Stimulated activated effector memory CD8-positive, alpha-beta T cell treated with anti-CD3 and anti-CD28 coated beads, Interleukin-12 subunit alpha, Interleukin-12 subunit beta, amount 100 ng/mL, for 72 hours (primary cell): ENCODE data around the gene AIDA.

Experiments
- ATAC-seq: fragments of 150-1000 bp; cut with Tn5 transposase; 2 replicates; pipeline ENCODE4 v1.10.0; 2021
- DNase-seq, 2 donors: peaks; one replicate each; pipeline ENCODE4 v3.0.0; 2021 to 2022; ENCODE audit warnings: low spot score in 2 of 2
- H3K27ac Mint-ChIP-seq: one replicate; pipeline ENCODE4 v1.8.0; 2022; ENCODE audit warnings: mild to moderate bottlenecking, mixed read lengths
- H3K36me3 Mint-ChIP-seq: one replicate; pipeline ENCODE4 v1.8.0; 2022; ENCODE audit warnings: mild to moderate bottlenecking, mixed read lengths
- H3K4me1 Mint-ChIP-seq: one replicate; pipeline ENCODE4 v1.8.0; 2022; ENCODE audit warnings: mixed read lengths
- H3K4me3 Mint-ChIP-seq: one replicate; pipeline ENCODE4 v1.8.0; 2022; ENCODE audit warnings: mild to moderate bottlenecking, mixed read lengths
- H3K9me3 Mint-ChIP-seq: one replicate; pipeline ENCODE4 v1.8.0; 2022; ENCODE audit warnings: mixed read lengths

The AIDA gene

GRCh38 chr1:222641269-222641948 lies 70.9 kb downstream of the AIDA start:
- H3K27ac Mint-ChIP-seq, result no peak overlapping the region
- H3K36me3 Mint-ChIP-seq, result peaks cover 48% of the 10 kb centered on the region
- no peaks in the 10 kb centered on the region for H3K9me3 Mint-ChIP-seq
- no peak for ATAC-seq
- H3K4me3 Mint-ChIP-seq, result no peak overlapping the region
- peaks cover 14% of the 10 kb centered on the region for H3K4me1 Mint-ChIP-seq
- no peak for DNase-seq

GRCh38 chr1:222634180-222635013 lies 77.9 kb downstream of the AIDA start:
- H3K9me3 Mint-ChIP-seq, result no peaks in the 10 kb centered on the region
- no peak overlapping the region for H3K4me3 Mint-ChIP-seq
- peaks cover 81% of the 10 kb centered on the region for H3K36me3 Mint-ChIP-seq
- peak; percentile 78 for ATAC-seq
- H3K4me1 Mint-ChIP-seq, result peaks cover 16% of the 10 kb centered on the region
- no peak overlapping the region for H3K27ac Mint-ChIP-seq
- DNase-seq, result peak; percentile 64 to 81

- Mint-ChIP-seq H3K27ac (no peak overlapping the region), H3K4me1 (peaks cover 22% of the 10 kb centered on the region), H3K36me3 (peaks cover 84% of the 10 kb centered on the region), H3K9me3 (no peaks in the 10 kb centered on the region), H3K4me3 (no peak overlapping the region)
- ATAC-seq (no peak), DNase-seq (no peak)
Observed at GRCh38 chr1:222632749-222633148, 79.5 kb downstream of the AIDA start.

- H3K36me3 Mint-ChIP-seq, result peaks cover 81% of the 10 kb centered on the region
- ATAC-seq (no peak), DNase-seq (no peak)
- peaks cover 22% of the 10 kb centered on the region for H3K4me1 Mint-ChIP-seq
- no peak overlapping the region for H3K4me3 Mint-ChIP-seq
- peak overlapping the region; percentile 44 for H3K27ac Mint-ChIP-seq
- no peaks in the 10 kb centered on the region for H3K9me3 Mint-ChIP-seq
Observed at GRCh38 chr1:222631611-222632208, 80.6 kb downstream of the AIDA start.

DNA sequence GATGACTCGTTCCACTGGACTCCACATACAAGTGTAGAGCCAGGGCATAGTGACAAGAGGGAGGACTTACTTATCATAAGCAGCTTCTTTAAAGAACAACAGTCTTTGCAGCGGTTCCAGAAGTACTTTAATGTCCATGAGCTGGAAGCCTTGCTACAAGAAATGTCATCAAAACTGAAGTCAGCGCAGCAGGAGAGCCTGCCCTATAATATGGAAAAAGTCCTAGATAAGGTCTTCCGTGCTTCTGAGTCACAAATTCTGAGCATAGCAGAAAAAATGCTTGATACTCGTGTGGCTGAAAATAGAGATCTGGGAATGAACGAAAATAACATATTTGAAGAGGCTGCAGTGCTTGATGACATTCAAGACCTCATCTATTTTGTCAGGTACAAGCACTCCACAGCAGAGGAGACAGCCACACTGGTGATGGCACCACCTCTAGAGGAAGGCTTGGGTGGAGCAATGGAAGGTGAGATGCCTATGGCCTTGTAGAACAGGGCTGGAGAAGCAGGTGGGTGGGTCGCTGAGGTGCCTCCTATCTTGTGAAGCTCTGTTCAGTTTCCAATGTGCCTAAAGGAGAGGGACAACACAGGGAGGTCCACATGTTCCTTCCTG lies 82.3 kb downstream of the AIDA start:
- Mint-ChIP-seq H3K9me3 (no peaks in the 10 kb centered on the region), H3K4me1 (peaks cover 22% of the 10 kb centered on the region), H3K36me3 (peaks cover 78% of the 10 kb centered on the region), H3K4me3 (no peak overlapping the region), H3K27ac (no peak overlapping the region)
- DNase-seq (no peak), ATAC-seq (no peak)

- Mint-ChIP-seq H3K27ac (no peak overlapping the region), H3K36me3 (peaks cover 81% of the 10 kb centered on the region), H3K9me3 (no peaks in the 10 kb centered on the region), H3K4me1 (peaks cover 10% of the 10 kb centered on the region), H3K4me3 (no peak overlapping the region)
- ATAC-seq, result no peak
- no peak for DNase-seq
Observed at GRCh38 chr1:222627232-222627631, 85.1 kb downstream of the AIDA start.

GRCh38 chr1:222624214-222624613 lies 88.1 kb downstream of the AIDA start:
- no peak overlapping the region for H3K27ac Mint-ChIP-seq
- ATAC-seq, result no peak

DNA sequence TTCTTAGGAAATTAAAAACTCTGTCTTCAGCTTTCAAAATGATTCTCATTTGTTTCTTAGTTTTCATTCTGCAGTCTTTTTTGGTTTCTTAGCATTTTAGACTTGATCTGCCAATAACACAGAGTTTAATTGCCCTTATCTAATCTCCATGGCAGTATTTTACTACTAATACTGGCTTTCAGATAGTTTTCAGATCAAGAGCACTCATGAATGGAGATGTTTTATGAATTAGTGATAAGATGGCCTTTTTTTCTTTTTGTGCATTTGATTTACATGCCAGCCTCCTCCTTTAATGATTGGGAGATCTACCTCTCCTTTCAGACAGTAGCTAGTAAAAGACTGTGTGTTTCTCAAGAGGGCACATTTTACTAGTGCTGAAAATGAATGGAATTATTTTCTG lies 88.8 kb downstream of the AIDA start:
- Mint-ChIP-seq H3K9me3 (no peaks in the 10 kb centered on the region), H3K27ac (no peak overlapping the region), H3K4me3 (no peak overlapping the region), H3K4me1 (peaks cover 24% of the 10 kb centered on the region), H3K36me3 (peaks cover 63% of the 10 kb centered on the region)
- ATAC-seq (no peak), DNase-seq (no peak)

More at GRCh38 chr1:222624214-222624613, 88.1 kb downstream of the AIDA start:
- DNase-seq, result no peak
- Mint-ChIP-seq H3K9me3 (no peaks in the 10 kb centered on the region), H3K4me1 (peaks cover 27% of the 10 kb centered on the region), H3K4me3 (no peak overlapping the region), H3K36me3 (peaks cover 66% of the 10 kb centered on the region)

DNA sequence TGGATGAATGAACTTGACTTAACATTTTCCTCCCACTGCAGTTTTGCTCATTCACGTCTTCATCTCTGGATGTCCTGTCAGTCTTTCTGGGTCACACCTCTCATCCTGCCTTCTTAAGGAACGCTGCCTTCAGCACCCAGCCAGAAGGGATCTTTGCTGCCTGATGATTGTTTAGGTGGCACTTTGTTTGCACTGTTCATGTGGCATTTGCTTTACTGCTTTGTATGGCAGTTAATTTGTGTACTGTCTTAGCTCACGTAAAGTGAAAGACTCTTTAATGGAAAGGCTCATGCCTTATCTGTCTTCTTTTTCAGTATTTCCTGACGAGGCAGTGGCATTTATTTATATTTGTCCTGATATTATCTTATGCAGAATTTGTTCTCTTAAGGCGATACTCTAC lies 89.5 kb downstream of the AIDA start:
- Mint-ChIP-seq H3K36me3 (peaks cover 63% of the 10 kb centered on the region), H3K9me3 (no peaks in the 10 kb centered on the region), H3K4me1 (peaks cover 24% of the 10 kb centered on the region), H3K4me3 (no peak overlapping the region), H3K27ac (no peak overlapping the region)
- ATAC-seq (no peak), DNase-seq (no peak)

DNA sequence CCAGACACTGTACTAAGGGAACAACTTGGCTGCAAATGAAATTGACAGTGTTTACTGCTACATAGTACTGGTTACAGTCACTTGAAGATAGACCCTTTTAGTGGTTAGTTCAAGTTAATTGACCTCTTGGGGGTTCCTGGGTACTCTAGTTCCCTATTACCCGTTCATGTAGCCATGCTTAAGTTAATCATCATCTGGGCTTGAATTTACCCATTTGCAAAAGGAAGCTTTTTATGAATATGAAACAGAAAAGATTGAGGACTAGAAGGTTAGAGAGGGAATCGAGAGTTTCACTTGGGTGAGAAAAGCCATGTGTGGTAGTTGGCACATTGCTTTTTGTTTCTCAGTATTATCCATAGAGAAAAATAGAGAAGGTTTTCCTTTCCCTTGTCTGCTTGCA lies 91.7 kb downstream of the AIDA start:
- Mint-ChIP-seq H3K4me1 (peaks cover 32% of the 10 kb centered on the region), H3K27ac (no peak overlapping the region)
- no peak for ATAC-seq

DNA sequence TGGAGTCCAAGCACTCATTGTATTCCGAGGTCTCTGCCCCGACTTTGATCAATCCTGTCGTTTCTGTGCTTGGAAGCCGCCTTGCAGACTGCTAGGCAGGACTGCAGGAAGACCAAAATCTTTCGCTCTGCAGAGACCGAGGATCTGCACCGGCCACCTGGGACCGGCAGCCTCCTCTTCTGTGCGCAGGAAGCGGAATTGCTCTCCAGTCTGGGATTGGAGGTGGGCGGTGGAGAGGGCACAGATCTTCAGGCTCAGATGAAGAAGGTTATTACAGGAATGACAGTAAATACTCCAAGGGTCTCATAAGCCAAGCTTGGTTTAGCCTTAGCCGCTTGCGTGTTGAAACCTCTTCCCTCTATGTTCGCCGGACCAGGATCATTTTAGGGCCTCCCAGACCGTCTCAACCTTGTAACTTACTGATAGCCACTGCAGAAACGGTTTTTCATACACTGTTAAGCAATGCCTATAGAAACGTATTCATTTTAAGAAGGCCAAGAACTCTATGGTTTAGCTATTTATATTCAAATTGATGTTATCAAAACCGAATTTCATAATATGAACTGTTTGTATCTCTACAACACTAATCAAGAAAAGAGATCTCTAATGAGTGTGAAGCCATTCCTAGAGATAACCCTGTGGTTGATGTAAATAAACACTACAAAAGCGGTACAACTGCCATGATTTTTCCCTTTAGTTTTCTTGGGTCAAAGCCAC lies 93.3 kb downstream of the AIDA start:
- peak overlapping the region; percentile 94 for H3K27ac Mint-ChIP-seq
- ATAC-seq (no peak), DNase-seq (peak in 1 of 2 donors; percentile 52)
- no peaks in the 10 kb centered on the region for H3K9me3 Mint-ChIP-seq
- peaks cover 42% of the 10 kb centered on the region for H3K36me3 Mint-ChIP-seq
- peaks cover 32% of the 10 kb centered on the region for H3K4me1 Mint-ChIP-seq
- H3K4me3 Mint-ChIP-seq, result peak overlapping the region; percentile 82

More for the DNA sequence above, 91.7 kb downstream of the AIDA start:
- peaks cover 57% of the 10 kb centered on the region for H3K36me3 Mint-ChIP-seq
- H3K4me3 Mint-ChIP-seq, result no peak overlapping the region
- no peaks in the 10 kb centered on the region for H3K9me3 Mint-ChIP-seq
- DNase-seq, result no peak
